Measurements from ENCODE around the gene UTS2R. TPM values are rescaled to one million over a fixed set of nuclear protein-coding genes. Genes with fewer than 3 reads are reported as not detected.

Gene UTS2R
- total RNA-seq: 0.18 TPM in 1 of 2 replicates, not detected in the other

DNA sequence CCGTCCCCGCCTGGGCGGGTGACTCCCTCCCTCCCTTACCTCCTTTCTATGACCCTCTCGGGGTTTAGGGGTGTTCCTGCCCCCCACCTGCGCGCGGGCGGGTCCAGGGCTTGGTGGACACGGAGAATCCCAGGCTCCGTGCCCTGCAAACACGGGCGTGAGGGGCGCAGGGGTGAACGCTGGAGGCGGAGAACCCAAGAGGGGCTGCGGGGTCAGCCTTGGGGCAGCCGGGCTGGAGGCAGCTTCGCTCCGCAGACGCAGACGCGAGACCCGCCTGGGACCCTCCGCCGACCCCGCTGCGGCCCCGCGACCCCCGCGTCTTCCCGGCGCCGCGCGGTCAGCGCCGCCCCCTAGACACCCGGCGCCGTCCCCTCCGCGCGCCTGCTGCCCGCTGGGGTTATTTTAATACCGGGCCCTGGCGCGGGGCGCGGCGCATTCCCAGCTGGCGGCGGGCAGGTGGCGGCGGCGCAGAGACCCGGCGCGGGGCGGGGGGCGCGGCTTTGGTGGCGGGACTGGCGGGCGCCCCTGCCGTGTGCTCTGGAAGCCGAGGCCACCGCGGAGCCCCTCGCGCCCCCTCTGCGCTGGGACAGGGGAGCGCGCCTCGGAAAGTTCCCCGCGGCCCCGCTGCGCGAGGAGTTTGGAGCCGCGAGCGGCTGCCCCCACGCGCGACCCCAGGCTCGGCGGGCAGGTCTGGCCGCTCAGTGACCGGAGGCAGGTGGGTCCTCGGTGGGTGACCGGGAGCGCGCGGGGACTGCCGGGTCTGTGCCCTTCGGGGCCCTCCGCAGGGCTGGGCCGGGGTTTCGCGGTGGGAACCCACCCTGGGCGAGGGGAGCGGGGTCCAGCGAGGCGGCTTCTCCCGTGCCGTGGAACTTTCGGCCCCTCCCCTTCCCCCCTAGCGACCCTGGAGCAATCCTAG is at the start of gene UTS2R:
UTS2R (plus strand) TSS at position 433 of the 916 bp plus-strand sequence. CDS start 2,560 bp downstream, outside the sequence.
- intact Hi-C loops (cut with micrococcal nuclease): no loop called here
- Mint-ChIP-seq H3K36me3 (ENCODE audit: low read depth) (no peaks in the 10 kb centered on the region), H3K9me3 (no peaks in the 10 kb centered on the region), H3K27me3 (ENCODE audit: low read depth) (peaks cover 46% of the 10 kb centered on the region), H3K27ac (no peak within 1 kb of the TSS), H3K4me3 (ENCODE audit: low read depth) (peak within 1 kb of the TSS; percentile 42), H3K4me1 (ENCODE audit: low read depth) (peaks cover 13% of the 10 kb centered on the region)
- no peak for DNase-seq (ENCODE audit: low spot score)

DNA sequence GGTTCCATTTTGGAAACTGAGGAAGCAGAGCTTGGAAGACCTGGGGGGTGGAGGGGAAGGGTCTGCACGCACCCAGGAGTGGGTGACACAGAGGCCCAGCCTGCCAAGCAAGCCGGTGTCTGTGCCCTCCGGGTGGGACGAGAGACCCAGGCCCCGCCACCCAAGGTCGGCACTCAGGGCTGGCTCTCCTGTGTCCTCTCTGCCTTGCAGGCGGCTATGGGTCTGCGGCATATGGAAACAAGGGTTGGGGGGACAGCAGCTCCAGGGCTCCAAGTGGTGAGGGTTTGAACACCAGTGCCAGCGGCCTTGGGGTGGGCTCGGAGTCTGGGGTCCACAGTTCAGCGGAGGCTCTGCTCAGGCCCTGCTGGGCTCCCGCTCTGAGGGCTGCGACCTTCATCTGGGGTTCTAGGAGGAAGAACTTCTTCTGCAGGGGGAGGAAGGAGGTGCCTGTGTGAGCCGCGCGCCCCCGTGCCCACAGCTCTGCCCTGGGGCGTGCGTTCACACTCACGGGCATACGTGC is 49.6 kb upstream of the UTS2R start:
- peak overlapping the region; percentile 82 for H3K27ac Mint-ChIP-seq
- peaks cover 10% of the 10 kb centered on the region for H3K36me3 Mint-ChIP-seq (ENCODE audit: low read depth)
- H3K9me3 Mint-ChIP-seq: no peaks in the 10 kb centered on the region
- peaks cover 30% of the 10 kb centered on the region for H3K4me1 Mint-ChIP-seq (ENCODE audit: low read depth)
- H3K4me3 Mint-ChIP-seq (ENCODE audit: low read depth): peak overlapping the region; percentile 88
- DNase-seq (ENCODE audit: low spot score): no peak
- H3K27me3 Mint-ChIP-seq (ENCODE audit: low read depth): no peaks in the 10 kb centered on the region
- intact Hi-C loops (cut with micrococcal nuclease): loop anchor here (1.0 to 5.0 kb wide), 3 partner anchors 25 to 80 kb away; partner anchors contain the start of gene CSNK1D

- H3K36me3 Mint-ChIP-seq (ENCODE audit: low read depth): peaks cover 10% of the 10 kb centered on the region
- H3K4me1 Mint-ChIP-seq (ENCODE audit: low read depth): peaks cover 28% of the 10 kb centered on the region
- intact Hi-C loops (cut with micrococcal nuclease): loop anchor here (5.0 kb wide), 1 partner anchor 80 kb away; no protein-coding TSS in a partner anchor
- H3K27me3 Mint-ChIP-seq (ENCODE audit: low read depth): no peaks in the 10 kb centered on the region
- no peaks in the 10 kb centered on the region for H3K9me3 Mint-ChIP-seq
- peak overlapping the region; percentile 88 for H3K4me3 Mint-ChIP-seq (ENCODE audit: low read depth)
- H3K27ac Mint-ChIP-seq: peak overlapping the region; percentile 82
- DNase-seq (ENCODE audit: low spot score): no peak
These were observed 48.8 kb upstream of the UTS2R start for GRCh38 chr17:82322526-82323453.

GRCh38 chr17:82323514-82324234 is 47.9 kb upstream of the UTS2R start:
- H3K36me3 Mint-ChIP-seq (ENCODE audit: low read depth): peaks cover 10% of the 10 kb centered on the region
- intact Hi-C loops (cut with micrococcal nuclease): loop anchor here (5.0 kb wide), 1 partner anchor 81 kb away; no protein-coding TSS in a partner anchor
- H3K27ac Mint-ChIP-seq: no peak overlapping the region
- H3K4me3 Mint-ChIP-seq (ENCODE audit: low read depth): peak overlapping the region; percentile 42
- no peaks in the 10 kb centered on the region for H3K9me3 Mint-ChIP-seq
- H3K27me3 Mint-ChIP-seq (ENCODE audit: low read depth): no peaks in the 10 kb centered on the region
- H3K4me1 Mint-ChIP-seq (ENCODE audit: low read depth): peaks cover 28% of the 10 kb centered on the region
- no peak for DNase-seq (ENCODE audit: low spot score)

DNA sequence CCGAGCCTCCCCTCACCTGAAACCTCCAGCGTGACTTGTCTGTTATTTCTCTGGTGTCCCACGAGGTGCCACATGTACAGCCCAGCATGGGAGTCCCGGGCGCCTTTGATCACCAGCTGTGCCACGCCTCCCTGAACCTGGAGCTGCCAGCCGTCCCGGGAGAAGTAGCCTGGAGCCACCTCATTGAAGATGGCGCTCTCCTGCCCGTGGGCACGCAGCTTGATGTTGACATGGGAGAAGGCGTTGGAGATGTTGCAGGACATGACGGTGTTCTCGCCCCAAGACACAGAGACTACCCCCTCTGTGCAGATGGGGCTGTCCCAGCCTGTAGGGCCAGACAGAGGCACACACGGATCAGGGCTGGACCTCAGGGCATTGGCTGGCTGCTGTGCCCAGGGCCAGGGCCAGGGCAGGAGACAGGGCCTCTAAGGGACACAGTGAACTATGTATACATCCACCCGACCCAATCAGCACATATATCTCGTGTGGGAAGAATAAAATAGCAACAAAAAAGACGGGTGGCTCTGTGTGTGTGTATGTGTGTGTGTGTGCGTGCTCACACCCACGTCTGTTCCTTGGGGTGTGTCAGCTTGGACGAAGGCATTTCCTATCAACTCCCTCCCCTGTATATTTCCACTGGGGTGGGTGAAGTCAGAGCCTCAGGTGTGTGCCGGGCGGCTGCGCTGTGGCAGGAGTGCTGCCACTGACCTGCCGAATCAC is 46.8 kb upstream of the UTS2R start:
- peak overlapping the region; percentile 24 for H3K27ac Mint-ChIP-seq
- H3K4me1 Mint-ChIP-seq (ENCODE audit: low read depth): peaks cover 28% of the 10 kb centered on the region
- no peak overlapping the region for H3K4me3 Mint-ChIP-seq (ENCODE audit: low read depth)
- no peak for DNase-seq (ENCODE audit: low spot score)
- intact Hi-C loops (cut with micrococcal nuclease): loop anchor here (5.0 kb wide), 1 partner anchor 82 kb away; no protein-coding TSS in a partner anchor
- no peaks in the 10 kb centered on the region for H3K27me3 Mint-ChIP-seq (ENCODE audit: low read depth)
- peaks cover 10% of the 10 kb centered on the region for H3K36me3 Mint-ChIP-seq (ENCODE audit: low read depth)
- H3K9me3 Mint-ChIP-seq: no peaks in the 10 kb centered on the region

DNA sequence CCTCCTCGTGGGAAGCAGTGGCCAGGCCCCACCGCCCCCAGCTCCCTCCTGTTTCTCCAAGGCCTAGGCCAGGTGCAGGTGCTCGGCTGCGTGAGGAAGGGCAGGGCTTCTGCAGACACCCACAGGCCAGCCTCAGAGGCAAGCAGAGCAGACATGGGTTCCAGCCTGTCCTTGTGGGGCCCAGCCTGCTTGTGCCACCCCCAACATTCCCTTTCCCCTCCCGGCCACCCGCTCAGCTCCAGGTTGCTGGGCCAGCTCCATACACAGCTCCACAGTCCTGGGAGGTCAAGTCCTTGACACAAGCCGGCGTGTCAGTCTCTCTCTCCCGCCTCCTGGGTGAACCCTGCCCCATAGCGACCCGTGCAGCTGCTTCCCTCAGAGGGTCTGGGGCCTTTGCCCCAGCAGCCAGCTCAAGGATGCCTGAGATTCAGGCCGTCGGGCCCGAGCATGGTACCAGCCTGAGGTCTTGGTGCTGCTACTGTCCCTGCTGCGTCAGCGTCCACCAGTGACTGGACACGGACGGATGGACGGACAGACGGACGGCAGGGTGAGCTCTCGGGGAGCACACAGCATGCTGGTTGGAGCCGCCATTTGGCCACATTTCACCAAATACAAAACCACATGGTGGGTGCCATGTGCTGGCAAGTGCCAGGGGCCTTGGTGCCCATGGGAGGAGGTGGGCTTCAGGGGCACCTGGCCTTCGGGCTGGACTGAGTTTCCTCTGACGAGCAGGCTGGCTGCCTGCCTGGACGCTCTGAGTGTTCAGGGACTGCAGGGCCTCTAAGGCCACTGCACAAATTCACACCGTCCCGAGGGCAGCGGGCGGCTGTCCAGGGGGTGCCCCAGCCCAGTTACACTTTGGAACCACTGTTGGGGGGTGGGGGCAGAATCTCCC is 46.0 kb upstream of the UTS2R start:
- no peak overlapping the region for H3K27ac Mint-ChIP-seq
- no peak overlapping the region for H3K4me3 Mint-ChIP-seq (ENCODE audit: low read depth)
- H3K4me1 Mint-ChIP-seq (ENCODE audit: low read depth): peaks cover 28% of the 10 kb centered on the region
- H3K36me3 Mint-ChIP-seq (ENCODE audit: low read depth): peaks cover 10% of the 10 kb centered on the region
- no peak for DNase-seq (ENCODE audit: low spot score)
- H3K9me3 Mint-ChIP-seq: no peaks in the 10 kb centered on the region
- intact Hi-C loops (cut with micrococcal nuclease): no loop called here
- no peaks in the 10 kb centered on the region for H3K27me3 Mint-ChIP-seq (ENCODE audit: low read depth)

DNA sequence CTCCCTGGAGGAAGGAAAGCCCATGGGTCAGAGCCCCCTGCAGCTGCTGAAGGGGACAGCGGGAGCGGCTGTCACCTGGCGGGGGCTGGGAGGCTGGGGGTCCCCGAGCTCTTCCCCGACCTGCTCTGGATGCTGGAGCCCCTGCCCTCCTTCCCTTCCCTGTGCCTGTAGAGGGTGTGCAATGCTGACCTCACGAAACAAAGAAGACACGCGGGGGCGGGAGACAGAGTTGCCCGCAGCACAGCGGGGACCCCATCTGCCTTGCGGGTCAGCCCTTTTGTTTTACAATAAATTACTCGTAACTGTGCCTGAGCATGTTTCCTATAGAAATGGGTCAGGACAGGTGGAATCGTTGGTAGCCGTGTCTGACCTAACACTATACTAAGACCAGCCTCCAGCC is 44.3 kb upstream of the UTS2R start:
- peaks cover 4% of the 10 kb centered on the region for H3K27me3 Mint-ChIP-seq (ENCODE audit: low read depth)
- no peak for DNase-seq (ENCODE audit: low spot score)
- no peak overlapping the region for H3K4me3 Mint-ChIP-seq (ENCODE audit: low read depth)
- no peaks in the 10 kb centered on the region for H3K9me3 Mint-ChIP-seq
- H3K36me3 Mint-ChIP-seq (ENCODE audit: low read depth): peaks cover 7% of the 10 kb centered on the region
- H3K27ac Mint-ChIP-seq: no peak overlapping the region
- peaks cover 18% of the 10 kb centered on the region for H3K4me1 Mint-ChIP-seq (ENCODE audit: low read depth)
- intact Hi-C loops (cut with micrococcal nuclease): no loop called here

- DNase-seq (ENCODE audit: low spot score): no peak
- intact Hi-C loops (cut with micrococcal nuclease): no loop called here
- Mint-ChIP-seq H3K27me3 (ENCODE audit: low read depth) (peaks cover 5% of the 10 kb centered on the region), H3K4me1 (ENCODE audit: low read depth) (peaks cover 19% of the 10 kb centered on the region), H3K36me3 (ENCODE audit: low read depth) (peaks cover 7% of the 10 kb centered on the region), H3K27ac (no peak overlapping the region), H3K4me3 (ENCODE audit: low read depth) (no peak overlapping the region), H3K9me3 (no peaks in the 10 kb centered on the region)
These were observed 43.8 kb upstream of the UTS2R start for GRCh38 chr17:82327757-82328140.

- H3K27ac Mint-ChIP-seq: no peak overlapping the region
These were observed 43.2 kb upstream of the UTS2R start for GRCh38 chr17:82328141-82328993.

GRCh38 chr17:82328994-82329507 is 42.5 kb upstream of the UTS2R start:
- Mint-ChIP-seq H3K9me3 (no peaks in the 10 kb centered on the region), H3K27ac (no peak overlapping the region), H3K4me3 (ENCODE audit: low read depth) (no peak overlapping the region), H3K36me3 (ENCODE audit: low read depth) (peaks cover 7% of the 10 kb centered on the region), H3K27me3 (ENCODE audit: low read depth) (peaks cover 8% of the 10 kb centered on the region), H3K4me1 (ENCODE audit: low read depth) (peaks cover 18% of the 10 kb centered on the region)
- intact Hi-C loops (cut with micrococcal nuclease): no loop called here
- DNase-seq (ENCODE audit: low spot score): no peak

More at GRCh38 chr17:82328141-82328993, 43.2 kb upstream of the UTS2R start:
- Mint-ChIP-seq H3K9me3 (no peaks in the 10 kb centered on the region), H3K27me3 (ENCODE audit: low read depth) (peaks cover 8% of the 10 kb centered on the region), H3K36me3 (ENCODE audit: low read depth) (peaks cover 7% of the 10 kb centered on the region), H3K4me3 (ENCODE audit: low read depth) (no peak overlapping the region), H3K4me1 (ENCODE audit: low read depth) (peaks cover 22% of the 10 kb centered on the region)
- intact Hi-C loops (cut with micrococcal nuclease): no loop called here
- DNase-seq (ENCODE audit: low spot score): no peak
